RWPE2 (cell line): ENCODE data around the gene TPH2.

ENCODE experiments used
- ATAC-seq: fragments of 200-7000 bp; cut with Tn5 transposase; 3 replicates; pipeline ENCODE4 v1.9.1; 2021; ENCODE audit warnings: low read depth
- DNase-seq: peaks from one replicate; pipeline ENCODE4 v3.0.0-alpha.2; 2020; ENCODE audit warnings: low spot score
- H3K27ac ChIP-seq: fragments of 450-650 bp; 2 replicates; pipeline ENCODE4 v1.5.1; 2017; ENCODE audit warnings: mild to moderate bottlenecking; ENCODE audit not compliant: poor library complexity, severe bottlenecking
- H3K27me3 ChIP-seq: fragments of 250-450 bp; sonication (Bioruptor Pico); 2 replicates; pipeline ENCODE4 v1.5.1; 2021; ENCODE audit warnings: mild to moderate bottlenecking, moderate library complexity; ENCODE audit not compliant: insufficient read depth, poor library complexity, severe bottlenecking
- H3K36me3 ChIP-seq: fragments of 250-450 bp; sonication (Bioruptor Pico); 2 replicates; pipeline ENCODE4 v1.5.1; 2020; ENCODE audit warnings: low read depth, mild to moderate bottlenecking, moderate library complexity
- H3K4me1 ChIP-seq: fragments of 250-450 bp; sonication (Bioruptor Pico); 2 replicates; pipeline ENCODE4 v1.5.1; 2021; ENCODE audit warnings: mild to moderate bottlenecking, moderate library complexity; ENCODE audit not compliant: insufficient read depth, poor library complexity, severe bottlenecking
- H3K4me3 ChIP-seq: fragments of 250-450 bp; sonication (Bioruptor Pico); 2 replicates; pipeline ENCODE4 v1.5.1; 2021; ENCODE audit warnings: mild to moderate bottlenecking, moderate library complexity; ENCODE audit not compliant: severe bottlenecking
- H3K9me3 ChIP-seq: fragments of 250-450 bp; sonication (Bioruptor Pico); 2 replicates; pipeline ENCODE4 v1.5.1; 2021; ENCODE audit warnings: mild to moderate bottlenecking, moderate library complexity; ENCODE audit not compliant: severe bottlenecking
- TF ChIP-seq, protein P1 (sequence below): fragments of 450-650 bp; IDR thresholded peaks from one replicate; pipeline ENCODE4 v1.5.1; 2017; ENCODE audit warnings: mild to moderate bottlenecking, moderate library complexity; ENCODE audit not compliant: poor library complexity, severe bottlenecking

TPH2 gene

DNA sequence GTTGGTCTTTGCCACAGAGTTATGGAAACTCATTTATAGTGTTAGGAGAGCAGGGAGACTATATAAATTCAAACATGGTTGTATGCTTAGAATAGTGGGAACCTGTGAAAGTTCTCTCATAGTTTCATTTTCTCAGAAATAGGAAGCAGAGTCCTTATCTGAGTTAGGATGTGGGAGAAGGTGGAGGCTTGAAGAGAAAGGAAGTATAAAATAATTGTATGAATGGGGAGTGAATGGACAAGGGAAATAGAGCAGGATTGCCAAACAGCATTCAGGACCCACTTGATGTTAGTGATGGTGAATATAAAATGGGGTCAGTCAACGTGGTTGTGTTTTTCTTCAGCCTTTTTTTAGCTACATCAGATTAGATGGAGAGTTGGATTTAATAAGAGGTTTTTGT, 34.0 kb upstream of the TPH2 start:
- TF ChIP-seq, protein P1, sequence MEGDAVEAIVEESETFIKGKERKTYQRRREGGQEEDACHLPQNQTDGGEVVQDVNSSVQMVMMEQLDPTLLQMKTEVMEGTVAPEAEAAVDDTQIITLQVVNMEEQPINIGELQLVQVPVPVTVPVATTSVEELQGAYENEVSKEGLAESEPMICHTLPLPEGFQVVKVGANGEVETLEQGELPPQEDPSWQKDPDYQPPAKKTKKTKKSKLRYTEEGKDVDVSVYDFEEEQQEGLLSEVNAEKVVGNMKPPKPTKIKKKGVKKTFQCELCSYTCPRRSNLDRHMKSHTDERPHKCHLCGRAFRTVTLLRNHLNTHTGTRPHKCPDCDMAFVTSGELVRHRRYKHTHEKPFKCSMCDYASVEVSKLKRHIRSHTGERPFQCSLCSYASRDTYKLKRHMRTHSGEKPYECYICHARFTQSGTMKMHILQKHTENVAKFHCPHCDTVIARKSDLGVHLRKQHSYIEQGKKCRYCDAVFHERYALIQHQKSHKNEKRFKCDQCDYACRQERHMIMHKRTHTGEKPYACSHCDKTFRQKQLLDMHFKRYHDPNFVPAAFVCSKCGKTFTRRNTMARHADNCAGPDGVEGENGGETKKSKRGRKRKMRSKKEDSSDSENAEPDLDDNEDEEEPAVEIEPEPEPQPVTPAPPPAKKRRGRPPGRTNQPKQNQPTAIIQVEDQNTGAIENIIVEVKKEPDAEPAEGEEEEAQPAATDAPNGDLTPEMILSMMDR: no peak
- no peaks in the 10 kb centered on the region for H3K4me1 ChIP-seq
- H3K9me3 ChIP-seq: no peaks in the 10 kb centered on the region
- no peak for ATAC-seq
- DNase-seq: no peak
- H3K36me3 ChIP-seq: peaks cover 15% of the 10 kb centered on the region
- no peak overlapping the region for H3K27ac ChIP-seq
- no peaks in the 10 kb centered on the region for H3K27me3 ChIP-seq
- no peak overlapping the region for H3K4me3 ChIP-seq

DNA sequence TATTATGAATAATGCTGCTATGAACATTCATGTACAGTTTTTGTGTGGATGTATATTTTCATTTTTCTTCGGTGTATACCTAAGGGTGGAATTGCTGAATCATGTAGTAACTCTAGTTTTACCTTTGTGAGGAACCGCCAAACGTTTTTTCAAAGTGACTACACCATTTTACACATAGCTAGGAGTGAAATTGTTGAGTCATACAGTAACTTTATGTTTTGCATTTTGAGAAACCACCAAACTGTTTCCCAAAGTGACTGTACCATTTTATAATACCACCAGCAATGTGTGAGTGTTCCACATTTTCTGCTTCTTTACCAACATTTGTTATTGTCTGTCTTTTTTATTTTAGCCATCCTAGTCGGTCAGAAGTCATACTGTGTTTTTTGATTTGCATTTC, 3.1 kb upstream of the TPH2 start:
- ATAC-seq (0 out of 3 replicates have a peak, but pooled peaks have one; percentile 40), DNase-seq (no peak)
- Histone ChIP-seq H3K4me3 (no peak overlapping the region), H3K27me3 (peaks cover 3% of the 10 kb centered on the region), H3K4me1 (no peaks in the 10 kb centered on the region), H3K36me3 (no peaks in the 10 kb centered on the region), H3K27ac (no peak overlapping the region), H3K9me3 (no peaks in the 10 kb centered on the region)
- TF ChIP-seq, protein P1: no peak

DNA sequence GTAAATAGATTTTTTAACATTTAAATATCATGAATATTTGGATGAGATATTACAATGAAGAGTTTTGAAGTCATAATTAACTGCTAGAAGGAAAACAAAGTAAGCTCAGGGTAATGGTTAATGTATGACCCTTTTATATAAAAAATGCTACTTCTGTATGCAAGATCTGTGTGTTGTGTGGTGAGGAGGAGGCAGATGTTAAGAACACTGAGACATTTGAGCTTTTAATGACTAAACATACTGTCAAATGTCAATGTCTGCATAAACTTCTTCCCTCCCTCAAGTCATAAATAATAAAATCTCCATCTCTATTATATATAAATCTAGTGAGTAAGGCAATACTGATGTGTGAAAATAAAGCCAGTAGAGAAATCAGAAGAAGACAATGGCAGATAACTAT, 1.4 kb downstream of the TPH2 start:
- H3K27ac ChIP-seq: no peak overlapping the region
- H3K36me3 ChIP-seq: no peaks in the 10 kb centered on the region
- no peak overlapping the region for H3K4me3 ChIP-seq
- ATAC-seq (no peak), DNase-seq (no peak)
- no peaks in the 10 kb centered on the region for H3K9me3 ChIP-seq
- TF ChIP-seq, protein P1: no peak
- peaks cover 3% of the 10 kb centered on the region for H3K27me3 ChIP-seq
- no peaks in the 10 kb centered on the region for H3K4me1 ChIP-seq

- TF ChIP-seq, protein P1: no peak
- Histone ChIP-seq H3K9me3 (no peaks in the 10 kb centered on the region), H3K4me1 (no peaks in the 10 kb centered on the region), H3K36me3 (no peaks in the 10 kb centered on the region), H3K27me3 (peaks cover 8% of the 10 kb centered on the region), H3K27ac (no peak overlapping the region), H3K4me3 (no peak overlapping the region)
- ATAC-seq: no peak
- no peak for DNase-seq
Observed at GRCh38 chr12:71941174-71941573, 2.5 kb downstream of the TPH2 start.

- H3K27ac ChIP-seq: no peak overlapping the region
- DNase-seq (no peak), ATAC-seq (no peak)
- no peaks in the 10 kb centered on the region for H3K4me1 ChIP-seq
- no peaks in the 10 kb centered on the region for H3K9me3 ChIP-seq
- H3K4me3 ChIP-seq: no peak overlapping the region
- no peaks in the 10 kb centered on the region for H3K36me3 ChIP-seq
- TF ChIP-seq, protein P1: no peak
- H3K27me3 ChIP-seq: peaks cover 8% of the 10 kb centered on the region
Observed at GRCh38 chr12:71942259-71942658, 3.6 kb downstream of the TPH2 start.
